GM10847 (cell line): ENCODE measurements around the gene YY1.

ENCODE experiments used
- POLR2A ChIP-seq: IDR thresholded peaks from 2 replicates; pipeline ENCODE4 v1.6.1; 2011; ENCODE audit not compliant: insufficient read length; ENCODE audit errors: extremely low read depth

YY1 gene

GRCh38 chr14:100238419-100239210 lies at the start of gene YY1:
Gene YY1 (plus strand): TSS chr14:100239144. CDS start chr14:100239245, 101 bp downstream.
- TF ChIP-seq POLR2A = peak; percentile 39

- TF ChIP-seq POLR2A = no peak
Observed at GRCh38 chr14:100190126-100190525, 48.8 kb upstream of the YY1 start.

GRCh38 chr14:100191584-100192249 lies 47.2 kb upstream of the YY1 start:
- TF ChIP-seq POLR2A = no peak

- no peak for TF ChIP-seq POLR2A
Observed at GRCh38 chr14:100192250-100192671, 46.7 kb upstream of the YY1 start.

GRCh38 chr14:100192672-100193416 lies 46.1 kb upstream of the YY1 start:
- TF ChIP-seq POLR2A = peak; percentile 65

DNA sequence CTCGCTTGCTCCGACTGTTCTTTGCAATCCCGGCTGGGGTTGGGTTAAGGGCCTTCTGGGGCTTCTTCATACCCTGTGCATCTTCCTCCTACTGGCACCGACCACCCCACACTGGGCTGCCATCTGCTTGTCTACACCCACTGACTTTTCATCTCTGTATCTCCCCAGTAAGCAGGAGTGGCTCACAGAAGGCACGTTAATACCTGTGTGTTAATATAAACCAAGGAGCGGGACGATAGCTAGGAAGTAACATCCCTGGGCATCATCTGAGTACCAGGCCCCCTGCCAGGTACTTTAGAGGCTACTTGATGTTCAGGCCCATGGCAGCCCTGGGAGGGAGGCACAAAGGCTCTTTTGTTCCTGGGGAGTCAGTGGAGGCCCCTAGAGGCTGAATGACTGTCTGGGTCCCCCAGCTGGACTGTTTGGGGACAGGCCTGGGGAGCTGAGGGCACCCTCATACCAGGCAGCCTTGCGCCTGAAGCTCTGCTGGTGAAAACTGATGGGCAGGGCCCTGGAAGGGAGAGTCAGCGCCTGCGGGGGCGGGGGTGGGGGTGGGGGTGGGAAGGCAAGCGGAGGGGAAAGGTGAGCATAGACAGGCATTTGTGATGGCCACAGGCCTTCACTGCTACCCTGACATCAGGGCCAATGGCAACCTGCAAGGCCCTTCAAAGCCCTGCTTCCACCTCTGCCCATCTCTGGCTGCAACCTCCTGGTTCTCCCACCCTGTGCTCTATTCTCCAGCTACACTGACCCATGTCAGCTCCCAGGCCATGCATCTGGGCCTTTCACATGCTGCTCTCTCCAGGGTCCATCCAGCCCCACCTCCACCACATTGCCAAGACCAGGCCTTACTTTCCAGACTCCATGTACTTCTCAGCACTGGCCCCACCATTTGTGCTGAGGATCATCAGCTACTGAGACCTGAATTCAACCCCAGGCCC lies 45.3 kb upstream of the YY1 start:
- TF ChIP-seq POLR2A = no peak

GRCh38 chr14:100199240-100199860 lies 39.6 kb upstream of the YY1 start:
- TF ChIP-seq POLR2A = no peak

- TF ChIP-seq POLR2A = no peak
Observed at GRCh38 chr14:100200311-100200710, 38.6 kb upstream of the YY1 start.

GRCh38 chr14:100201701-100202100 lies 37.2 kb upstream of the YY1 start:
- TF ChIP-seq POLR2A = no peak

GRCh38 chr14:100202712-100203111 lies 36.2 kb upstream of the YY1 start:
- no peak for TF ChIP-seq POLR2A

- TF ChIP-seq POLR2A = no peak
Observed at GRCh38 chr14:100203146-100203545, 35.8 kb upstream of the YY1 start.

- TF ChIP-seq POLR2A = no peak
Observed at GRCh38 chr14:100203962-100204834, 34.7 kb upstream of the YY1 start.

GRCh38 chr14:100211366-100211765 lies 27.6 kb upstream of the YY1 start:
- TF ChIP-seq POLR2A = no peak
